SW 1271 (cell line): ENCODE measurements around the gene HECW1.
A peak's percentile ranks its signal among the peaks of the same experiment; 100 is the strongest.

Experiments
- DNase-seq, 2 experiments: peaks; one replicate each; lab custom pipeline; 2025; lab: John Stamatoyannopoulos, UW

Gene HECW1

GRCh38 chr7:43535810-43536585 lies 423.6 kb downstream of the HECW1 start:
- no peak for DNase-seq

GRCh38 chr7:43536773-43537172 lies 424.3 kb downstream of the HECW1 start:
- DNase-seq, result no peak

- no peak for DNase-seq
Measured at GRCh38 chr7:43537765-43538403, 425.4 kb downstream of the HECW1 start.

GRCh38 chr7:43538404-43538771 lies 425.9 kb downstream of the HECW1 start:
- DNase-seq, result no peak

- DNase-seq, result no peak
Measured at GRCh38 chr7:43540471-43540870, 428.0 kb downstream of the HECW1 start.

GRCh38 chr7:43542716-43543115 lies 430.3 kb downstream of the HECW1 start:
- no peak for DNase-seq

- DNase-seq, result no peak
Measured at GRCh38 chr7:43546231-43546630, 433.8 kb downstream of the HECW1 start.

- no peak for DNase-seq
Measured at GRCh38 chr7:43550427-43550826, 438.0 kb downstream of the HECW1 start.

- no peak for DNase-seq
Measured at GRCh38 chr7:43552122-43552521, 439.7 kb downstream of the HECW1 start.

- DNase-seq, result no peak
Measured at GRCh38 chr7:43553999-43554398, 441.6 kb downstream of the HECW1 start.

- DNase-seq, result no peak
Measured at GRCh38 chr7:43554423-43554822, 442.0 kb downstream of the HECW1 start.

- DNase-seq, result no peak
Measured at GRCh38 chr7:43557831-43558495, 445.5 kb downstream of the HECW1 start.

GRCh38 chr7:43559171-43559945 lies 446.9 kb downstream of the HECW1 start:
- DNase-seq, result no peak

GRCh38 chr7:43559946-43560335 lies 447.5 kb downstream of the HECW1 start:
- DNase-seq, result no peak

GRCh38 chr7:43560742-43561330 lies 448.4 kb downstream of the HECW1 start:
- DNase-seq, result no peak

GRCh38 chr7:43562383-43562782 lies 449.9 kb downstream of the HECW1 start:
- DNase-seq, result no peak

- DNase-seq, result no peak
Measured at GRCh38 chr7:43565786-43566185, 453.3 kb downstream of the HECW1 start.

- no peak for DNase-seq
Measured at GRCh38 chr7:43568529-43568928, 456.1 kb downstream of the HECW1 start.

- no peak for DNase-seq
Measured at GRCh38 chr7:43569424-43569823, 457.0 kb downstream of the HECW1 start.

GRCh38 chr7:43570688-43571365 lies 458.4 kb downstream of the HECW1 start:
- no peak for DNase-seq

- DNase-seq, result peak; percentile 59 to 75
Measured at GRCh38 chr7:43572516-43573049, 460.1 kb downstream of the HECW1 start.
